Frontal cortex (tissue), 4 donors: ENCODE measurements around the gene TTLL4. TPM values are rescaled to one million over a fixed set of nuclear protein-coding genes. Genes with fewer than 3 reads are reported as not detected.

Experiments
- DNase-seq, 2 donors: peaks; one replicate each; pipeline ENCODE4 v3.0.0; 2012; ENCODE audit warnings: low spot score in 2 of 2
- FAIRE-seq: peaks from 2 replicates; lab custom pipeline; 2012; peaks lifted over from hg19 to GRCh38; lab: Jason Lieb, UNC
- total RNA-seq: library from RNA; depleted of rRNA; stranded (reverse); fragments of >200 nt; gene quantifications from one replicate; pipeline ENCODE4 v1.2.3, GENCODE V29; 2014
- donor health status: control.
- donor health status: control.
- donor health status: control.

The TTLL4 gene
- total RNA-seq, 1 donor from 2014 or later = 9.8 TPM

GRCh38 chr2:218780851-218781690 lies 70.4 kb downstream of the TTLL4 start:
- DNase-seq (no peak), FAIRE-seq (no peak)

- DNase-seq (peak; percentile 67 to 79), FAIRE-seq (no peak)
Observed at GRCh38 chr2:218781691-218782527, 71.3 kb downstream of the TTLL4 start, which contains the start of gene CYP27A1. TSS of gene CYP27A1 (plus strand) at chr2:218782147. CDS start at chr2:218782183, 36 bp downstream.

- DNase-seq (no peak), FAIRE-seq (no peak)
Observed at GRCh38 chr2:218782528-218782844, 71.9 kb downstream of the TTLL4 start.

- FAIRE-seq = no peak
- no peak for DNase-seq
Observed at GRCh38 chr2:218783688-218784087, 73.1 kb downstream of the TTLL4 start.

- no peak for DNase-seq
- no peak for FAIRE-seq
Observed at GRCh38 chr2:218785103-218785502, 74.5 kb downstream of the TTLL4 start.

- DNase-seq = no peak
- no peak for FAIRE-seq
Observed at GRCh38 chr2:218786133-218786532, 75.5 kb downstream of the TTLL4 start.

GRCh38 chr2:218788529-218789255 lies 78.1 kb downstream of the TTLL4 start:
- FAIRE-seq = no peak
- no peak for DNase-seq

GRCh38 chr2:218792433-218792832 lies 81.8 kb downstream of the TTLL4 start:
- no peak for DNase-seq
- no peak for FAIRE-seq

GRCh38 chr2:218796691-218797090 lies 86.1 kb downstream of the TTLL4 start:
- DNase-seq (no peak), FAIRE-seq (no peak)

GRCh38 chr2:218798767-218799504 lies 88.3 kb downstream of the TTLL4 start:
- FAIRE-seq (no peak), DNase-seq (no peak)

- FAIRE-seq = no peak
- DNase-seq = no peak
Observed at GRCh38 chr2:218799990-218800389, 89.4 kb downstream of the TTLL4 start.

- FAIRE-seq (no peak), DNase-seq (no peak)
Observed at GRCh38 chr2:218802386-218802994, 91.9 kb downstream of the TTLL4 start.

- DNase-seq (no peak), FAIRE-seq (no peak)
Observed at GRCh38 chr2:218804817-218805216, 94.2 kb downstream of the TTLL4 start.

Other genes starting within 250 kb of the TTLL4 start
- 34.6 TPM for gene USP37, start 142.5 kb upstream of the TTLL4 start, total RNA-seq
- gene CNOT9, start 142.0 kb upstream of the TTLL4 start, total RNA-seq = 47.3 TPM
- gene PLCD4, start 102.9 kb upstream of the TTLL4 start, total RNA-seq = 1.2 TPM
- gene ZNF142, start 51.2 kb upstream of the TTLL4 start, total RNA-seq = 11.4 TPM
- gene BCS1L, start 51.2 kb upstream of the TTLL4 start, total RNA-seq = 28.9 TPM
- 28.1 TPM for gene RNF25, start 38.8 kb upstream of the TTLL4 start, total RNA-seq
- 16.7 TPM for gene STK36, start 38.7 kb upstream of the TTLL4 start, total RNA-seq
- 2.9 TPM for gene CYP27A1, start 71.3 kb downstream of the TTLL4 start, total RNA-seq
- not detected for gene PRKAG3, start 121.0 kb downstream of the TTLL4 start, total RNA-seq
- not detected for gene WNT6, start 149.0 kb downstream of the TTLL4 start, total RNA-seq
- gene WNT10A, start 170.0 kb downstream of the TTLL4 start, total RNA-seq = not detected
- gene CDK5R2, start 248.8 kb downstream of the TTLL4 start, total RNA-seq = 5.3 TPM